Adipocyte (in vitro differentiated cells): ENCODE data around the gene PCDHB7.
A peak's percentile ranks its signal among the peaks of the same experiment; 100 is the strongest.
"Not testable (repeated sequence)": the region's sequence is repeated elsewhere in the genome, so short reads cannot be mapped to it uniquely, and the experiment has no call there.

Source experiments
- DNase-seq: peaks from one replicate; pipeline ENCODE4 v3.0.0-alpha.2; 2015; ENCODE audit warnings: low read depth
- H3K27me3 ChIP-seq: replicated peaks from 2 replicates; pipeline ENCODE4 v1.7.0; 2013; ENCODE audit warnings: mild to moderate bottlenecking, low read length, moderate library complexity; ENCODE audit not compliant: control insufficient read depth, insufficient read depth
- H3K36me3 ChIP-seq: 2 replicates; pipeline ENCODE4 v1.7.0; 2013; ENCODE audit warnings: low read length, mild to moderate bottlenecking, moderate library complexity; ENCODE audit not compliant: control insufficient read depth, insufficient read depth, severe bottlenecking
- H3K4me1 ChIP-seq: 2 replicates; pipeline ENCODE4 v1.7.0; 2013; ENCODE audit warnings: mild to moderate bottlenecking, low read length, moderate library complexity; ENCODE audit not compliant: control insufficient read depth, insufficient read depth
- H3K4me3 ChIP-seq: 2 replicates; pipeline ENCODE4 v1.7.0; 2013; ENCODE audit warnings: mild to moderate bottlenecking, low read length, moderate library complexity
- H3K9ac ChIP-seq: 2 replicates; pipeline ENCODE4 v1.7.0; 2013; ENCODE audit warnings: mild to moderate bottlenecking, low read length, moderate library complexity
- H3K9me3 ChIP-seq: 2 replicates; pipeline ENCODE4 v1.7.0; 2013; ENCODE audit warnings: mild to moderate bottlenecking, low read length, moderate library complexity; ENCODE audit not compliant: control insufficient read depth

PCDHB7 gene

GRCh38 chr5:141184117-141184855, 11.8 kb downstream of the PCDHB7 start:
- not testable (repeated sequence) for DNase-seq, H3K27me3 ChIP-seq, H3K9ac ChIP-seq, H3K4me1 ChIP-seq, H3K36me3 ChIP-seq
- Histone ChIP-seq H3K4me3 (peak overlapping the region; percentile 23), H3K9me3 (peaks cover 26% of the 10 kb centered on the region)

DNA sequence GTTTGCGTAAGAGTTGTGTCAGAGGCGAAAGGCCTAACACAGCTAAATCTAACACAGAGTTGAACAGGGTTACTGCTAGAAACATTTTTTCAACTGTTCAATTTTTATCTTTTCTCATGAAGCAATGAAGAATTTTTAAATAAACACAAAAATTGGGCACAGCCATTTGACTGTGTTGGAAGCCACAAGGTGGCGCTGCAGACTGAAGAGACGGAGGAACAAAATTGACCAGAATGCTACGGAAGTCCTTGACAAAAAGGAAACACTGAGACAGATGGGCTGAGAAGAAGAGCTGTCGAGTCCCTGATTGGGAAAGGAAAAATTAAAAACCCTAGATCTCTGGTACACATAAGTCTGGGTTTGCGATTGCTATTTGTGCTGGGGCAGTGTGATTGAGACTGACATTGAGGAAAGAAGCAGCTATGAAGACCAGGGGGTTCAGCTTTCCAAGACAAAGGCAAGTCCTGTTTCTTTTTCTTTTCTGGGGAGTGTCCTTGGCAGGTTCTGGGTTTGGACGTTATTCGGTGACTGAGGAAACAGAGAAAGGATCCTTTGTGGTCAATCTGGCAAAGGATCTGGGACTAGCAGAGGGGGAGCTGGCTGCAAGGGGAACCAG, 14.6 kb downstream of the PCDHB7 start, which contains the start of gene PCDHB9:
Gene PCDHB9, plus strand, starts transcription at position 265 of the 616 bp plus-strand sequence. Its CDS starts 158 bp downstream, at position 423.
- peak within 1 kb of the TSS; percentile 58 for H3K4me3 ChIP-seq
- no peak within 1 kb of the TSS for H3K9ac ChIP-seq
- H3K36me3 ChIP-seq, result no peaks in the 10 kb centered on the region
- DNase-seq, result peak; percentile 79
- no peaks in the 10 kb centered on the region for H3K4me1 ChIP-seq
- peaks cover 36% of the 10 kb centered on the region for H3K9me3 ChIP-seq
- H3K27me3 ChIP-seq, result peaks cover 4% of the 10 kb centered on the region

GRCh38 chr5:141188682-141189081, 16.2 kb downstream of the PCDHB7 start:
- not testable (repeated sequence) for H3K9ac ChIP-seq, H3K4me3 ChIP-seq, DNase-seq, H3K27me3 ChIP-seq, H3K36me3 ChIP-seq, H3K4me1 ChIP-seq
- peaks cover 34% of the 10 kb centered on the region for H3K9me3 ChIP-seq

DNA sequence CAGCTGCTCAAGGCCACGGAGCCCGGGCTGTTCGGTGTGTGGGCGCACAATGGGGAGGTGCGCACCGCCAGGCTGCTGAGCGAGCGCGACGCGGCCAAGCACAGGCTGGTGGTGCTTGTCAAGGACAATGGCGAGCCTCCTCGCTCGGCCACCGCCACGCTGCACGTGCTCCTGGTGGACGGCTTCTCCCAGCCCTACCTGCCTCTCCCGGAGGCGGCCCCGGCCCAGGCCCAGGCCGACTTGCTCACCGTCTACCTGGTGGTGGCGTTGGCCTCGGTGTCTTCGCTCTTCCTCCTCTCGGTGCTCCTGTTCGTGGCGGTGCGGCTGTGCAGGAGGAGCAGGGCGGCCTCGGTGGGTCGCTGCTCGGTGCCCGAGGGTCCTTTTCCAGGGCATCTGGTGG, 16.7 kb downstream of the PCDHB7 start:
- not testable (repeated sequence) for H3K9ac ChIP-seq, DNase-seq, H3K4me1 ChIP-seq, H3K36me3 ChIP-seq, H3K4me3 ChIP-seq, H3K27me3 ChIP-seq
- peaks cover 34% of the 10 kb centered on the region for H3K9me3 ChIP-seq

- Histone ChIP-seq H3K9ac (no peak within 1 kb of the TSS), H3K9me3 (peaks cover 42% of the 10 kb centered on the region), H3K4me3 (no peak within 1 kb of the TSS), H3K36me3 (no peaks in the 10 kb centered on the region), H3K27me3 (no peaks in the 10 kb centered on the region), H3K4me1 (no peaks in the 10 kb centered on the region)
- peak; percentile 37 for DNase-seq
Observed at GRCh38 chr5:141192110-141192725, 19.8 kb downstream of the PCDHB7 start, which contains the start of gene PCDHB10. Gene PCDHB10 (plus strand): TSS chr5:141192353. CDS start chr5:141192553, 200 bp downstream.

DNA sequence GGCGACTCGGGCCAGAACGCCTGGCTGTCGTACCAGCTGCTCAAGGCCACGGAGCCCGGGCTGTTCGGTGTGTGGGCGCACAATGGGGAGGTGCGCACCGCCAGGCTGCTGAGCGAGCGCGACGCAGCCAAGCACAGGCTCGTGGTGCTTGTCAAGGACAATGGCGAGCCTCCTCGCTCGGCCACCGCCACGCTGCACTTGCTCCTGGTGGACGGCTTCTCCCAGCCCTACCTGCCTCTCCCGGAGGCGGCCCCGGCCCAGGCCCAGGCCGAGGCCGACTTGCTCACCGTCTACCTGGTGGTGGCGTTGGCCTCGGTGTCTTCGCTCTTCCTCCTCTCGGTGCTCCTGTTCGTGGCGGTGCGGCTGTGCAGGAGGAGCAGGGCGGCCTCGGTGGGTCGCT, 21.9 kb downstream of the PCDHB7 start:
- not testable (repeated sequence) for DNase-seq, H3K27me3 ChIP-seq, H3K4me1 ChIP-seq, H3K4me3 ChIP-seq, H3K36me3 ChIP-seq, H3K9ac ChIP-seq
- peaks cover 62% of the 10 kb centered on the region for H3K9me3 ChIP-seq

GRCh38 chr5:141196363-141196762, 23.9 kb downstream of the PCDHB7 start:
- DNase-seq, result no peak
- Histone ChIP-seq H3K9ac (no peak overlapping the region), H3K4me3 (no peak overlapping the region), H3K9me3 (peaks cover 71% of the 10 kb centered on the region), H3K27me3 (no peaks in the 10 kb centered on the region), H3K4me1 (no peaks in the 10 kb centered on the region), H3K36me3 (no peaks in the 10 kb centered on the region)

GRCh38 chr5:141199359-141200235, 27.2 kb downstream of the PCDHB7 start, which contains the start of gene PCDHB11:
Gene PCDHB11 (plus strand): TSS chr5:141199627. CDS start chr5:141199775, 148 bp downstream.
- H3K4me3 ChIP-seq, result peak within 1 kb of the TSS; percentile 42
- no peak within 1 kb of the TSS for H3K9ac ChIP-seq
- peaks cover 60% of the 10 kb centered on the region for H3K9me3 ChIP-seq
- no peak for DNase-seq
- H3K4me1 ChIP-seq, result no peaks in the 10 kb centered on the region
- no peaks in the 10 kb centered on the region for H3K27me3 ChIP-seq
- no peaks in the 10 kb centered on the region for H3K36me3 ChIP-seq

- not testable (repeated sequence) for H3K9ac ChIP-seq, DNase-seq, H3K4me3 ChIP-seq, H3K27me3 ChIP-seq, H3K4me1 ChIP-seq, H3K36me3 ChIP-seq
- H3K9me3 ChIP-seq, result peaks cover 57% of the 10 kb centered on the region
Observed at GRCh38 chr5:141201126-141201525, 28.7 kb downstream of the PCDHB7 start.

GRCh38 chr5:141201646-141202045, 29.2 kb downstream of the PCDHB7 start:
- H3K27me3 ChIP-seq, H3K4me1 ChIP-seq, H3K4me3 ChIP-seq, H3K36me3 ChIP-seq, H3K9ac ChIP-seq, DNase-seq: not testable (repeated sequence)
- H3K9me3 ChIP-seq, result peaks cover 53% of the 10 kb centered on the region
